ENCODE data around the gene UMAD1.

The UMAD1 gene

DNA sequence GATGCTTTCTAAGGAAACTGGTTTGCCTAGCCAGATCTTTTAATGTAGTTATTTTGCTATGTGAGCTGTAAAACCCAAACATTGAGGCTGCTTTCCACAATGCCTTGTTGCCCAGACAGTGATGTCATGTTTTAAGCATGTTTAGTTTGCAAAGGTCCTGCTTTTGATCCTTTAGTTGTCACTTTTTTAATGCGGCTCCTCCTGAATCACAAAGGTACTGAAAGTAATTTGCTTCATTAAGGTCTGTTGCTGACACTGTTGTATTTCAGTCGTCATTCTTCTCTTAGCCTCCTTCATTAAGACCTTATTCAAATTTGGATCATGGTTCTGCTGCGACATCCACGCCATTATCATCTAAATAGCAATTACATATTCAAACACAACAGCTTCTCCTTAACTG is 67.3 kb downstream of the UMAD1 start:
- Histone ChIP-seq H3K9me3 (replicated peaks; ENCODE audit: insufficient read depth, low read length) (no peaks in the 10 kb centered on the region), H3K4me3 (ENCODE audit: low read length) (no peak overlapping the region), H3K36me3 (replicated peaks; ENCODE audit: insufficient read depth, low read length) (no peaks in the 10 kb centered on the region), H3K4me1 (ENCODE audit: low read length) (no peaks in the 10 kb centered on the region; the same call in 1 of the 2 replicates), H3K9me2 (replicated peaks; ENCODE audit: insufficient read depth, low read length) (no peaks in the 10 kb centered on the region), H3F3A (ENCODE audit: insufficient read depth, low read length) (no peaks in the 10 kb centered on the region), H3K4me2 (ENCODE audit: low read depth, low read length) (no peak overlapping the region), H3K9ac (ENCODE audit: low read length) (no peak overlapping the region), H2AFZ (ENCODE audit: low read length) (no peak overlapping the region), H3K79me2 (ENCODE audit: low read length) (no peaks in the 10 kb centered on the region), H3K27me3 (replicated peaks; ENCODE audit: insufficient read depth, low read length) (no peaks in the 10 kb centered on the region), H4K20me1 (ENCODE audit: insufficient read depth, low read length) (no peaks in the 10 kb centered on the region), H3K27ac (ENCODE audit: low read length) (no peak overlapping the region)
- DNase-seq: no peak
- TF ChIP-seq, protein P1, sequence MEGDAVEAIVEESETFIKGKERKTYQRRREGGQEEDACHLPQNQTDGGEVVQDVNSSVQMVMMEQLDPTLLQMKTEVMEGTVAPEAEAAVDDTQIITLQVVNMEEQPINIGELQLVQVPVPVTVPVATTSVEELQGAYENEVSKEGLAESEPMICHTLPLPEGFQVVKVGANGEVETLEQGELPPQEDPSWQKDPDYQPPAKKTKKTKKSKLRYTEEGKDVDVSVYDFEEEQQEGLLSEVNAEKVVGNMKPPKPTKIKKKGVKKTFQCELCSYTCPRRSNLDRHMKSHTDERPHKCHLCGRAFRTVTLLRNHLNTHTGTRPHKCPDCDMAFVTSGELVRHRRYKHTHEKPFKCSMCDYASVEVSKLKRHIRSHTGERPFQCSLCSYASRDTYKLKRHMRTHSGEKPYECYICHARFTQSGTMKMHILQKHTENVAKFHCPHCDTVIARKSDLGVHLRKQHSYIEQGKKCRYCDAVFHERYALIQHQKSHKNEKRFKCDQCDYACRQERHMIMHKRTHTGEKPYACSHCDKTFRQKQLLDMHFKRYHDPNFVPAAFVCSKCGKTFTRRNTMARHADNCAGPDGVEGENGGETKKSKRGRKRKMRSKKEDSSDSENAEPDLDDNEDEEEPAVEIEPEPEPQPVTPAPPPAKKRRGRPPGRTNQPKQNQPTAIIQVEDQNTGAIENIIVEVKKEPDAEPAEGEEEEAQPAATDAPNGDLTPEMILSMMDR (IDR thresholded peaks at IDR 0.05; ENCODE audit: low read length): no peak
- TF ChIP-seq EZH2 (optimal IDR thresholded peaks at IDR 0.05; ENCODE audit: low read depth, low read length): no peak
- no peak for TF ChIP-seq EZH2phosphoT487 (IDR thresholded peaks at IDR 0.05; ENCODE audit: low read length)

DNA sequence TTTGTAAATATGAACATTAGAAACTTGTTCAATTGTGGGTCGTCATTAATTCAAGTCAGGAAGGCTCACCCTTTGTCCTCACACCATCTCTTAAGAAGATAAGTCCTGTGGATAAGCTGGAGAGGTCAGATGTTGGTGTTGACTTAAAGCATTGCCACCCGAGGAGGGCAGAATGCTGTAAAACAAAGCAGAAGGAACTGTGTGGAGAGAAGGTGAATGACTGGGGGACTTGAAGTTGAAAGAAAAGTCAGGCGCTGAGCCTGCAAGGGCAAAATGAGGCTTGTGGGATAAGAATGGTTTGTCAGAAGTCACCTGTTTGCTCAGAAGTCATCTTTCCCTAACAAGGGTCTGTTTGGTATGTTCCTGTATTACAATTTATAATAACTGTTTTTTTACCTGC is 68.7 kb downstream of the UMAD1 start:
- DNase-seq: no peak

DNA sequence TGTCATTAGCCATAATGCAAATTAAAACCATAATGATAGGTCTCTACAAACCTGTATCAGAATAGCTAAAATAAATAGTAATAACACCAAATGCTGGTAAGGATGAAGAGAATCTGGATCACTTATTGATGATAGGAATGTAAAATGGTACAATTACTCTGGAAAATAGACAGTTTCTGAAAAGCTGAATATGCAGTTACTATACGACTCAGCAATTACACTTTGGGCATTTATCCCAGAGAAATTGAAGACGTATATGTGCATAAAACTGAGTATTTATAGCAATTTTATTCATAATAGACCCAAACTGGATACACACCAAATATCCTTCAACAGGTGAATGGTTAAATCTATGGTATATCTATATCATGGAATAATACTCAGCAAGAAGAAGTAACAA is 69.9 kb downstream of the UMAD1 start:
- peaks cover 5% of the 10 kb centered on the region for H3K4me1 ChIP-seq (ENCODE audit: low read length)
- no peak overlapping the region for H2AFZ ChIP-seq (ENCODE audit: low read length)
- TF ChIP-seq EZH2phosphoT487 (IDR thresholded peaks at IDR 0.05; ENCODE audit: low read length): no peak
- TF ChIP-seq, protein P1 (IDR thresholded peaks at IDR 0.05; ENCODE audit: low read length): no peak
- no peak for TF ChIP-seq EZH2 (optimal IDR thresholded peaks at IDR 0.05; ENCODE audit: low read depth, low read length)
- no peaks in the 10 kb centered on the region for H3F3A ChIP-seq (ENCODE audit: insufficient read depth, low read length)
- no peaks in the 10 kb centered on the region for H3K9me2 ChIP-seq (replicated peaks; ENCODE audit: insufficient read depth, low read length)
- H4K20me1 ChIP-seq (ENCODE audit: insufficient read depth, low read length): no peaks in the 10 kb centered on the region
- no peaks in the 10 kb centered on the region for H3K27me3 ChIP-seq (replicated peaks; ENCODE audit: insufficient read depth, low read length)
- no peak overlapping the region for H3K4me2 ChIP-seq (ENCODE audit: low read depth, low read length)
- no peak overlapping the region for H3K27ac ChIP-seq (ENCODE audit: low read length)
- H3K9me3 ChIP-seq (replicated peaks; ENCODE audit: insufficient read depth, low read length): no peaks in the 10 kb centered on the region
- H3K4me3 ChIP-seq (ENCODE audit: low read length): no peak overlapping the region
- H3K9ac ChIP-seq (ENCODE audit: low read length): no peak overlapping the region
- no peak for DNase-seq
- no peaks in the 10 kb centered on the region for H3K36me3 ChIP-seq (replicated peaks; ENCODE audit: insufficient read depth, low read length)
- no peaks in the 10 kb centered on the region for H3K79me2 ChIP-seq (ENCODE audit: low read length)

More for the DNA sequence above, 68.7 kb downstream of the UMAD1 start:
- no peaks in the 10 kb centered on the region for H3K9me3 ChIP-seq (replicated peaks; ENCODE audit: insufficient read depth, low read length)
- no peaks in the 10 kb centered on the region for H3K9me2 ChIP-seq (replicated peaks; ENCODE audit: insufficient read depth, low read length)
- H3K79me2 ChIP-seq (ENCODE audit: low read length): no peaks in the 10 kb centered on the region
- no peaks in the 10 kb centered on the region for H3K27me3 ChIP-seq (replicated peaks; ENCODE audit: insufficient read depth, low read length)
- H3K4me1 ChIP-seq (ENCODE audit: low read length): no peaks in the 10 kb centered on the region; the same call in 1 of the 2 replicates
- H3K4me2 ChIP-seq (ENCODE audit: low read depth, low read length): no peak overlapping the region
- H3K4me3 ChIP-seq (ENCODE audit: low read length): no peak overlapping the region
- no peak overlapping the region for H3K27ac ChIP-seq (ENCODE audit: low read length)
- H3K9ac ChIP-seq (ENCODE audit: low read length): no peak overlapping the region
- no peak for TF ChIP-seq EZH2 (optimal IDR thresholded peaks at IDR 0.05; ENCODE audit: low read depth, low read length)
- TF ChIP-seq EZH2phosphoT487 (IDR thresholded peaks at IDR 0.05; ENCODE audit: low read length): no peak
- TF ChIP-seq, protein P1 (IDR thresholded peaks at IDR 0.05; ENCODE audit: low read length): no peak
- no peaks in the 10 kb centered on the region for H4K20me1 ChIP-seq (ENCODE audit: insufficient read depth, low read length)
- H2AFZ ChIP-seq (ENCODE audit: low read length): no peak overlapping the region
- no peaks in the 10 kb centered on the region for H3F3A ChIP-seq (ENCODE audit: insufficient read depth, low read length)
- no peaks in the 10 kb centered on the region for H3K36me3 ChIP-seq (replicated peaks; ENCODE audit: insufficient read depth, low read length)

All from MM.1S (cell line).